ENCODE measurements around the gene WNT7B.

GRCh38 chr22:45905924-45906865, 70.8 kb downstream of the WNT7B start:
- TF ChIP-seq CTCF (conservative IDR thresholded peaks at IDR 0.05; ENCODE audit: low read depth in 2 of 2) (no peak), CREB1 (CRISPR knock-in tag; IDR thresholded peaks at IDR 0.05; ENCODE audit: low read depth) (no peak), EZH2 (IDR thresholded peaks at IDR 0.05; ENCODE audit: low read depth, unreplicated experiment) (no peak), STAT1 (IDR thresholded peaks at IDR 0.05; ENCODE audit: unreplicated experiment) (no peak)

Data from GM23338 (cell line).